ENCODE measurements around the gene EPHA8.

- TF ChIP-seq CTCF (IDR thresholded peaks at IDR 0.05; ENCODE audit: low read depth, low read length, missing input control) (no peak), ZBTB33 (IDR thresholded peaks at IDR 0.05) (no peak), TAF1 (conservative IDR thresholded peaks at IDR 0.05) (no peak), SP1 (IDR thresholded peaks at IDR 0.05) (no peak), JUND (IDR thresholded peaks at IDR 0.05) (no peak), MAX (IDR thresholded peaks at IDR 0.05) (no peak), YY1 (IDR thresholded peaks at IDR 0.05) (no peak), REST (IDR thresholded peaks at IDR 0.05) (no peak), RAD21 (IDR thresholded peaks at IDR 0.05) (no peak), GABPA (IDR thresholded peaks at IDR 0.05 in 1 of 2, conservative IDR thresholded peaks at IDR 0.05 in 1 of 2) (no peak), ATF3 (IDR thresholded peaks at IDR 0.05) (no peak), FOXA2 (IDR thresholded peaks at IDR 0.05) (no peak), HNF4A (conservative IDR thresholded peaks at IDR 0.05) (no peak), EGR1 (IDR thresholded peaks at IDR 0.05; ENCODE audit: low read depth in 2 of 2) (no peak)
Observed at GRCh38 chr1:22525211-22525610, 38.1 kb upstream of the EPHA8 start.

Measured in liver (tissue), 3 donors.